Smooth muscle cell of the brain vasculature (primary cell): Measurements from ENCODE around the gene TIGD3.

ENCODE experiments used
- DNase-seq: peaks from one replicate; pipeline ENCODE4 v3.0.0-alpha.2; 2012; ENCODE audit warnings: low read depth, low spot score

TIGD3 gene

DNA sequence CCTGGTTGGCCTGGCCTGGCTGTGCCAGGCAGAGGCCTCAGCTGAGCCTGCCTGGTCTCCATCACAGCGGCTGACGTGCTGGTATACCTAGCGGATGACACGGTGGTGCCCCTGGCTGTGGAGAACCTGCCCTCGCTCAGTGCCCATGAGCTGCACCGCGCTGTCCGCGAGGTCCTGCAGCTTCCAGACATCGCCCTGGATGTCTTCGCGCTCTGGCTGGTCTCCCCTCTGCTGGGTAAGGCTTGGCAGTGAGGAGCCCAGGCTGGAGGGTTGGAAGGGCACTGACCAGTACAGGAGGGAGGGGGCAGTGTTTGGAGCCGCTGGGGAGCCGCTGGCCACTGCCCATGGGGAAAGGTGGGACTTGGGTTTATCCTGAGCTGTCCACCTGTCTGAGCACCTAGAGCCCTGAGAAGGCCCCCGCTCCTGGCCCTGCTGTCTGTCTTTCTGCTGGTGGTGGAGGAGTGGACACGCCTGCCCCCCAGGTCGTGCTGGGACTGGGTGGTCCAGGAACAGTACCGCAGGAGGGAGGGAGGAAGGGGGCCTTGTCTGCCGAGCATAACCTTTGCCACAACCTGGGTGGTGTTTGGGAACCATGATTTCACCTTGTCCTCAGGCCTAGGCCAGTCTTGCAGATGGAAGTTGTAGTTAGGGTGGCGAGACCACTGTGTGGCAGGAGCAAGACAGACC lies 34.9 kb downstream of the TIGD3 start:
- no peak for DNase-seq

- DNase-seq, result no peak
Observed at GRCh38 chr11:65390099-65390941, 35.8 kb downstream of the TIGD3 start.

DNA sequence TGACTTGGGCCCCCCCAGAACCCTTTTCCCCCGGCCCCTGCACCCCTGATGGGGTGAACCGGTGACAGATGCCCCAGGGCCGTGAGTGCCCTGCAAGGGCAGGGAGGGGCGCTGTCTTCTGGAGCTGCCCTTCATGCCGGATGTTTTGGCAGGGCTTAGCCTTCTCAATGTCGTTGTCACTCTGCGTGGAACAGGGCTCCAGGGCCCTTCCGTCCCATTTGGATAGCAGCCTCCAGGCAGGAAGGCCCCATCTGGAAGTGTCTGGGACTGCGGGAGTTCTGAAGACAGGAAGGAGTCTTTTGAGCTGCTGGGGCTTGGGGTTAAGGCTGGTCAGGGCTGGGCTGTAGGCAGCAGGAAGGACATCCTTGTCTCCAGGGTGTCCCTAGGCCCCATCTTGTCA lies 36.4 kb downstream of the TIGD3 start:
- no peak for DNase-seq

- no peak for DNase-seq
Observed at GRCh38 chr11:65392186-65392829, 37.8 kb downstream of the TIGD3 start.

DNA sequence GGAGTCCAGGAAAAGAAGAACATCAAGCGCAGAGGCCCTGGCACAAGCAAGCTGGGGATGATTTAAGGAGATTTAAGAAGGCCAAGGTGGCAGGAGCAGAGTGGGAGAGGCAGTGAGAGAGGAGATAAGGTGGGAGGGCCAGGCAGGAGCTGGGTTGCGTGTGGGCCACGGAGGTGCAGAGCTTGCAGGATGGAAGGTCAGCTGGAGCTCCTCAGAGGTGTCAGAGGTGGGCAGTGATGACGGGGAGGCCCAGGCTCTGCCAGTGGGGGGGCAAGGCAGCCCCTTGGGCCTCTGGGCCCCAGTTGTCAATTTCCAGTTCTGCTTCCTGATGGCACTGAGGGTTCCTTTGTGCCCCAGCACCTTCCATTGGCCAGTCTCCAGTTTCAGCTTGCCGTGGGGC lies 38.3 kb downstream of the TIGD3 start:
- no peak for DNase-seq

DNA sequence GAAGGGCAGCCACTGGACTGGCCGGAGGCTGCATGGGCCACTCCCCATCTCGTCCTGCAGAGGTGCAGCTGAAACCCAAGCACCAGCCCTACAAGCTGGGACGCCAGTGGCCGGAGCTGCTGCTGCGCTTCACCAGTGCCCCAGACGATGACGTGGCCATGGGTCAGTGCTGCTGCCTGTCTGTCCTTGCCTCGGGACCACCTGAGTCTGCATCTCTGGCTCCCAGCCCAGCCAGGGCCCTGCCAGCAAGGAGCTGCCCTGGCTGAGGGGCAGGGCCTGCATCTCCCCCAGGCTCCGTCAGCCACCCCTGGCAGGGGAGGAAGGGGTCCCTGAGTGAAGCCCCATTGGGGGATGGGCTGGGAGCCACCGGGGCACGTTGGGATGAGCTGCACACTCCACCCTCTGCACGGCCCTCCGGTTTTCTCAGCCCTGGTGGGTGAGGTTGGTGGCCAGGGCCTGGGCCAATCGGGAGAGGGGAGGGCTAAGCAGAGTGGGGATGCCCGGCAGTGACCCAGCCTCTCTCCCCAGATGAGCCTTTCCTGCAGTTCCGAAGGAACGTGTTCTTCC lies 39.0 kb downstream of the TIGD3 start:
- no peak for DNase-seq

DNA sequence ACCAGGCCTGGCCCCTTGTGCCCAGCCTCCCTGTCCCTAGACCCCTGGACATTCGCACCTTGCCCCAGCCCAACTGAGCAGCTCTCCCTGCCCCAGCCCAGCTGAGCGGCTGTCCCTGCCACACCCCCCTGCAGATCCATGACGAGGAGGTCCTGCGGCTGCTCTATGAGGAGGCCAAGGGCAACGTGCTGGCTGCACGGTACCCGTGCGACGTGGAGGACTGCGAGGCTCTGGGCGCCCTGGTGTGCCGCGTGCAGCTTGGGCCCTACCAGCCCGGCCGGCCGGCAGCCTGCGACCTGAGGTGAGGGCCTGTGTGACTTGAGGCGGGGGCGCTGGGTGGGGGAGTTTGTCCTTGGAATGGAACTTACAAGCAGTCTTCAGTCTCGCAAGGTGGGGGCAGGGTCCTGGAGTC lies 39.6 kb downstream of the TIGD3 start:
- DNase-seq, result no peak

- no peak for DNase-seq
Observed at GRCh38 chr11:65395961-65396530, 41.5 kb downstream of the TIGD3 start.

DNA sequence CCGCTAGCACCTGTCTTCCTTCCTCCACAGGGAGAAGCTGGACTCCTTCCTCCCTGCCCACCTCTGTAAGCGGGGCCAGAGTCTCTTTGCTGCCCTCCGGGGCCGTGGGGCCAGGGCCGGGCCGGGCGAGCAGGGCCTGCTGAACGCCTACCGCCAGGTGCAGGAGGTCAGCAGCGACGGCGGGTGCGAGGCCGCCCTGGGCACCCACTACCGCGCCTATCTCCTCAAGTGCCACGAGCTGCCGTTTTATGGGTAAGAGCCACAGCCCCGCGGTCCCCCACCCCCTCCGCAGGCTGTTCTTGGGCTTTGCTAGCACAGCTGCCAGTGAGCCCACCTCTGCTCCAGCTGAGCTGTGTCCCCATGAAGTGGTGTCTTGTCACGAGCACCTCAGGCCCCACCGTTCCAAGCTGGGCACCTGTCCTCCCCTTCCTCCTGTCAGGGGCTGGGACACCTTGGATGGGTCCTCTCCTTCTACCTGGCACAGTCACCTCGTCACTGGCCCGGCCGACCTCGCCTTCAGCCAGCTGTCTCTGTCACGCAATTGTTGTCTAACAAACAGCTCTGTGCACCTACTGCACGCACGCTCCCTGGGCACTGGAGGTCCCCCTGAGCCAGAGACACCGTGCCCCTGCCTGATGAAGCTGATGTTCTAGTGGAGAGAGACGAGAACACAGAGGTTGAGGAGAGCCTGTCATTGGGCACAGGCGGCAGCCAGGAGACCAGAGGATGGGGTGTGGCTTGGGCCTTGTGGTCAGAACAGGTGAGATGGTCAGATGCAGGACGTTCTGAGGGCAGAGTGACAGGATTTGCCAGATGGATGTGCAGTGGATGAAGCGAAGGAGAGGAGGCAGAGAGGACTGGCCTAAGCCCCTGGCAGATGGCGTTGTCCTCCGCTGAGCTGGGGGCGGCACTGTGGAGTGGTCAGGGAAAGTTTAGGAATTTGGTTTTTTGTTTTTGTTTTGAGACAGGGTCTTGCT lies 42.5 kb downstream of the TIGD3 start:
- DNase-seq, result no peak

- DNase-seq, result no peak
Observed at GRCh38 chr11:65398362-65398910, 43.9 kb downstream of the TIGD3 start.

GRCh38 chr11:65399249-65399648 lies 44.7 kb downstream of the TIGD3 start:
- no peak for DNase-seq

GRCh38 chr11:65399845-65400244 lies 45.3 kb downstream of the TIGD3 start:
- no peak for DNase-seq

GRCh38 chr11:65400307-65401072 lies 45.9 kb downstream of the TIGD3 start:
- DNase-seq, result no peak

DNA sequence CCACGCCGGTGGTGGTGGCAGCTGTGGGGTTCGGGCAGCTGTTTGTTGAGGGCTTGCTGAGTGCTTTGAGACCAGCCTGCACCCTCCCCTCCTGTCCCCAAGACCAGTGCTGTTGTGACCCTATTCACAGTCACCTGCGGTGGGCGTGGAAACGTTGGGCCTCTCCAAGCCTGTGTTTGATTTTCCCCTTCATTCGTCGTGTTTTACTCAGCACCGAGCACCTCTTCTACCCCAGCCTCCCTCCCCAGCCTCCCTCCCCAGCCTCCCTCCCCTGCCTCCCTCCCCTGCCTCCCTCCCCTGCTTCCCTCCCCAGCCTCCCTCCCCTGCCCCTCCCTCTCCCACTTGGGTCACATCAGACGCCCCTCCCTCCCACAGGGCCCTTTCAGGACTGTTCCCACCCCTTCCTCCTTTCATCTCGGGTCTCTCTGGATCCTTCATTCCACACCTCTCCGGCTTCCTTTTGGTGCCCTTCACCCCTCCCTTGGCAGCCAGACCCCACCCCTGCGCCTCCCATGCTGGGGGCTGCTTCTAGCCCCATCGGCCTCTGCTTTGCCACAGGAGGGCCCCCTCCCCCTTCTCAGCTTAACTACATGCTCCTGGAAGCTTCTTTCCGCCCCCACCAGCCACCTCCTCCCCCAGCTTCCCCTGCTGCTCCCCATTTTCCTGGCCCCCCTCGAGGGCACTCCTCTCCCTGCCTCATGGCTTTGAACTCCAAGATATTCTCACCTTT lies 46.7 kb downstream of the TIGD3 start:
- no peak for DNase-seq

GRCh38 chr11:65401803-65402248 lies 47.3 kb downstream of the TIGD3 start:
- DNase-seq, result no peak

DNA sequence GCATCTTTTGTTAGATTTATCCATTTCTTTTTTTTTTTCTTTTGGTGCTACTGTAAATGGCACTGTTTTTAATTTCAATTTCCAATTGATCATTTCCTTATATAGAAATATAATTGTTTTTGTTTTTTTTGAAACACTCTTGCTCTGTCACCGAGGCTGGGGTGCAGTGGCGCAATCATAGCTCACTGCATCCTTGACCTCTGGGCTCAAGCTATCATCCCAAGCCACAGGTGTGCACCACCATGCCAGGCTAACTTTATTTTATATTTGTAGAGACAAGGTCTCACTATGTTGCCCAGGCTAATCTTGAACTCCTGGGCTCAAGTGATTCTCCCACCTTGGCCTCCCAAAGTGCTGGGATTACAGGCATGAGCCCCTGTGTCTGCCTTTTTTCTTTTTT lies 48.2 kb downstream of the TIGD3 start:
- no peak for DNase-seq

- DNase-seq, result no peak
Observed at GRCh38 chr11:65403607-65404121, 49.1 kb downstream of the TIGD3 start.

DNA sequence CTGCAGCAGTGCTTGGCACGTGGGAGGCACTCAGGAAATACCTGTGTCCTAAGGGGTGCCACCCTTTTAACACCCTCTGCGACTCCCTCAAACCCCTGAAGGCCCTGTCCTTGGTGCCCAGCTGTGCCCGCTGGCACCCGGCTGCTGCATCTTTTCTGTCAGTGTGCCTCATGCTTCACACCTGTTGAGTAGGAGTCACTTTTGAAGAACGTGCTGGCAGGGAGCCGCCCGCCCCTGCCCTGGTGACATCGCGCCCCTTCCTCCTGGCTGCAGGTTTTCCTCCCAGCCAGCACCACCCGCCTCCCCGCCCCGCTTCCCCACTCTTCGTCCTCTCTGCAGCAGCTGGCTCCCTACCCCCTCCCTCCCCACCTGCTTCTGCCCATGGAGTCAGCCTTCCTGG lies 49.7 kb downstream of the TIGD3 start:
- DNase-seq, result no peak
